Activated T-helper 1 cell treated with anti-CD3 and anti-CD28 coated beads, Interleukin-2, amount 50 U/mL, for 16 hours (primary cell): ENCODE results near the gene ZBTB12.
"Not testable (repeated sequence)": the region's sequence is repeated elsewhere in the genome, so short reads cannot be mapped to it uniquely, and the experiment has no call there.

Source experiments
- DNase-seq, 2 donors: peaks; one replicate each; pipeline ENCODE4 v3.0.0-alpha.2; 2020; ENCODE audit warnings: low read depth in 1 of 2, low spot score in 1 of 2

ZBTB12 gene

GRCh38 chr6:31877125-31877650 lies 24.7 kb downstream of the ZBTB12 start:
- no peak for DNase-seq

GRCh38 chr6:31876357-31876756 lies 25.5 kb downstream of the ZBTB12 start:
- DNase-seq, result no peak

- no peak for DNase-seq
Observed at GRCh38 chr6:31875877-31876276, 26.0 kb downstream of the ZBTB12 start.

GRCh38 chr6:31874836-31875572 lies 26.9 kb downstream of the ZBTB12 start:
- DNase-seq, result no peak

GRCh38 chr6:31874084-31874670 lies 27.7 kb downstream of the ZBTB12 start:
- DNase-seq, result no peak

GRCh38 chr6:31871046-31871659 lies 30.7 kb downstream of the ZBTB12 start:
- DNase-seq, result no peak

GRCh38 chr6:31870385-31870921 lies 31.4 kb downstream of the ZBTB12 start:
- no peak for DNase-seq

GRCh38 chr6:31869343-31869742 lies 32.5 kb downstream of the ZBTB12 start:
- DNase-seq, result no peak

- DNase-seq, result not testable (repeated sequence)
Observed at GRCh38 chr6:31868658-31868971, 33.3 kb downstream of the ZBTB12 start.

GRCh38 chr6:31865205-31866118 lies 36.4 kb downstream of the ZBTB12 start:
- DNase-seq, result no peak

- DNase-seq, result no peak
Observed at GRCh38 chr6:31864818-31865204, 37.1 kb downstream of the ZBTB12 start.

GRCh38 chr6:31864123-31864562 lies 37.7 kb downstream of the ZBTB12 start:
- DNase-seq, result not testable (repeated sequence)

GRCh38 chr6:31862344-31863235 lies 39.3 kb downstream of the ZBTB12 start, which contains the start of gene NEU1:
Gene NEU1, minus strand, starts transcription at chr6:31862821. Its CDS starts 45 bp downstream, at chr6:31862776.
- peak; percentile 97 to 98 for DNase-seq

GRCh38 chr6:31861919-31862343 lies 40.0 kb downstream of the ZBTB12 start:
- no peak for DNase-seq

GRCh38 chr6:31861150-31861549 lies 40.7 kb downstream of the ZBTB12 start:
- DNase-seq, result no peak

GRCh38 chr6:31860349-31860748 lies 41.5 kb downstream of the ZBTB12 start:
- DNase-seq, result no peak

- DNase-seq, result no peak
Observed at GRCh38 chr6:31859923-31860322, 42.0 kb downstream of the ZBTB12 start.

GRCh38 chr6:31858707-31859106 lies 43.2 kb downstream of the ZBTB12 start:
- no peak for DNase-seq

- DNase-seq, result not testable (repeated sequence)
Observed at GRCh38 chr6:31857774-31858173, 44.1 kb downstream of the ZBTB12 start.
